ENCODE results near the gene JARID2. TPM values are rescaled to one million over a fixed set of nuclear protein-coding genes. Genes with fewer than 3 reads are reported as not detected.

JARID2 gene
- total RNA-seq, 1 donor from 2014 or later: 38.9 TPM

- Mint-ChIP-seq H3K9me3 (no peaks in the 10 kb centered on the region), H3K27ac (no peak overlapping the region), H3K27me3 (ENCODE audit: insufficient read depth, low read depth) (peaks cover 6% of the 10 kb centered on the region), H3K4me1 (peaks cover 7% of the 10 kb centered on the region), H3K4me3 (no peak overlapping the region), H3K36me3 (no peaks in the 10 kb centered on the region)
- Histone ChIP-seq H3K36me3 (no peaks in the 10 kb centered on the region), H3K9me3 (ENCODE audit: low read depth) (no peaks in the 10 kb centered on the region), H3K4me1 (no peaks in the 10 kb centered on the region), H3F3A (ENCODE audit: low read depth) (peaks cover 4% of the 10 kb centered on the region), H4K20me1 (ENCODE audit: low read depth) (no peaks in the 10 kb centered on the region), H3K79me2 (ENCODE audit: low read depth) (no peaks in the 10 kb centered on the region), H3K27me3 (no peaks in the 10 kb centered on the region), H3K9ac (no peak overlapping the region), H3K27ac (no peak overlapping the region), H3K4me3 (no peak overlapping the region), H3K4me2 (no peak overlapping the region), H2AFZ (replicated peaks) (no peak overlapping the region)
- TF ChIP-seq, protein P1, sequence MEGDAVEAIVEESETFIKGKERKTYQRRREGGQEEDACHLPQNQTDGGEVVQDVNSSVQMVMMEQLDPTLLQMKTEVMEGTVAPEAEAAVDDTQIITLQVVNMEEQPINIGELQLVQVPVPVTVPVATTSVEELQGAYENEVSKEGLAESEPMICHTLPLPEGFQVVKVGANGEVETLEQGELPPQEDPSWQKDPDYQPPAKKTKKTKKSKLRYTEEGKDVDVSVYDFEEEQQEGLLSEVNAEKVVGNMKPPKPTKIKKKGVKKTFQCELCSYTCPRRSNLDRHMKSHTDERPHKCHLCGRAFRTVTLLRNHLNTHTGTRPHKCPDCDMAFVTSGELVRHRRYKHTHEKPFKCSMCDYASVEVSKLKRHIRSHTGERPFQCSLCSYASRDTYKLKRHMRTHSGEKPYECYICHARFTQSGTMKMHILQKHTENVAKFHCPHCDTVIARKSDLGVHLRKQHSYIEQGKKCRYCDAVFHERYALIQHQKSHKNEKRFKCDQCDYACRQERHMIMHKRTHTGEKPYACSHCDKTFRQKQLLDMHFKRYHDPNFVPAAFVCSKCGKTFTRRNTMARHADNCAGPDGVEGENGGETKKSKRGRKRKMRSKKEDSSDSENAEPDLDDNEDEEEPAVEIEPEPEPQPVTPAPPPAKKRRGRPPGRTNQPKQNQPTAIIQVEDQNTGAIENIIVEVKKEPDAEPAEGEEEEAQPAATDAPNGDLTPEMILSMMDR (IDR thresholded peaks at IDR 0.05): no peak
- TF ChIP-seq EZH2 (IDR thresholded peaks at IDR 0.05): no peak
- no peak for TF ChIP-seq EZH2phosphoT487 (IDR thresholded peaks at IDR 0.05)
- no peak for DNase-seq (ENCODE audit: low spot score)
These were observed 27.5 kb upstream of the JARID2 start for GRCh38 chr6:15218401-15218800.

DNA sequence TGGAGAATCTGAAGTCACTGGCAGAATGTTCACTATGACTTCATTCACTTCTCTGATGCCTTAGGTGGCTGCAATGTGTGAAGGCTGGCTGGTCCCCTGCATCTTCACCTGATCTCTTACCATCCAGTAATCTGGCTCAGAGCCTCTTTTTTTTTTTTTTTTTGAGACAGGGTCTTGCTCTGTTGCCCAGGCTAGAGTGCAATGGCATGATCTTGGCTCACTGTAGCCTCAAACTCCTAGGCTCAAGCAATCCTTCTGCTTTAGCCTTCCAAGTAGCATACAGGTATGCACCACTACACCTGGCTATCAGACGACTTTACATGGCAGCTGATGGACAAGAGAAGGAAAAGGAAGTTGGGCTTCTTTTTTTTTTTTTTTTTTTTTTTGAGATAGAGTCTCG, 25.8 kb upstream of the JARID2 start:
- peaks cover 6% of the 10 kb centered on the region for H3K27me3 Mint-ChIP-seq (ENCODE audit: insufficient read depth, low read depth)
- Histone ChIP-seq H3F3A (ENCODE audit: low read depth) (peaks cover 12% of the 10 kb centered on the region), H3K79me2 (ENCODE audit: low read depth) (no peaks in the 10 kb centered on the region), H2AFZ (replicated peaks) (no peak overlapping the region), H3K27me3 (no peaks in the 10 kb centered on the region), H4K20me1 (ENCODE audit: low read depth) (no peaks in the 10 kb centered on the region), H3K36me3 (no peaks in the 10 kb centered on the region), H3K4me3 (no peak overlapping the region), H3K4me1 (peaks cover 7% of the 10 kb centered on the region), H3K9me3 (ENCODE audit: low read depth) (no peaks in the 10 kb centered on the region), H3K27ac (no peak overlapping the region), H3K9ac (no peak overlapping the region), H3K4me2 (no peak overlapping the region)
- TF ChIP-seq EZH2phosphoT487 (IDR thresholded peaks at IDR 0.05): no peak
- TF ChIP-seq, protein P1 (IDR thresholded peaks at IDR 0.05): no peak
- no peak for TF ChIP-seq EZH2 (IDR thresholded peaks at IDR 0.05)
- no peaks in the 10 kb centered on the region for H3K9me3 Mint-ChIP-seq
- no peak overlapping the region for H3K4me3 Mint-ChIP-seq
- no peak overlapping the region for H3K27ac Mint-ChIP-seq
- peaks cover 13% of the 10 kb centered on the region for H3K4me1 Mint-ChIP-seq
- no peak for DNase-seq (ENCODE audit: low spot score)
- no peaks in the 10 kb centered on the region for H3K36me3 Mint-ChIP-seq

- no peaks in the 10 kb centered on the region for H3K36me3 Mint-ChIP-seq
- Histone ChIP-seq H2AFZ (replicated peaks) (no peak overlapping the region), H3K4me2 (no peak overlapping the region), H3K4me1 (peaks cover 16% of the 10 kb centered on the region), H4K20me1 (ENCODE audit: low read depth) (no peaks in the 10 kb centered on the region), H3K9me3 (ENCODE audit: low read depth) (no peaks in the 10 kb centered on the region), H3K4me3 (no peak overlapping the region), H3K79me2 (ENCODE audit: low read depth) (no peaks in the 10 kb centered on the region), H3K36me3 (no peaks in the 10 kb centered on the region), H3K27me3 (no peaks in the 10 kb centered on the region), H3F3A (ENCODE audit: low read depth) (peaks cover 19% of the 10 kb centered on the region), H3K27ac (no peak overlapping the region), H3K9ac (no peak overlapping the region)
- no peak overlapping the region for H3K4me3 Mint-ChIP-seq
- TF ChIP-seq, protein P1 (IDR thresholded peaks at IDR 0.05): no peak
- TF ChIP-seq EZH2phosphoT487 (IDR thresholded peaks at IDR 0.05): no peak
- no peak for TF ChIP-seq EZH2 (IDR thresholded peaks at IDR 0.05)
- no peak overlapping the region for H3K27ac Mint-ChIP-seq
- peaks cover 6% of the 10 kb centered on the region for H3K4me1 Mint-ChIP-seq
- H3K27me3 Mint-ChIP-seq (ENCODE audit: insufficient read depth, low read depth): no peaks in the 10 kb centered on the region
- H3K9me3 Mint-ChIP-seq: no peaks in the 10 kb centered on the region
- DNase-seq (ENCODE audit: low spot score): no peak
These were observed 18.0 kb upstream of the JARID2 start for GRCh38 chr6:15227827-15228318.
